SU-DHL-6 (cell line): Measurements from ENCODE around the gene GIPR.

Experiments used
- EZH2phosphoT487 ChIP-seq: fragments of 200-600 bp; sonication (generic), shearing (Covaris generic); conservative IDR thresholded peaks from 2 replicates; pipeline ENCODE4 v1.6.1; 2018; ENCODE audit warnings: mild to moderate bottlenecking, antibody characterized with exemption, low read length, moderate library complexity, mixed read lengths
- TF ChIP-seq, protein P1 (sequence below): fragments of 200-600 bp; sonication (generic); IDR thresholded peaks from one replicate; pipeline ENCODE4 v1.5.1; 2017; ENCODE audit warnings: antibody characterized with exemption, mild to moderate bottlenecking, low read length, moderate library complexity; ENCODE audit not compliant: insufficient read depth, poor library complexity, severe bottlenecking

DNA sequence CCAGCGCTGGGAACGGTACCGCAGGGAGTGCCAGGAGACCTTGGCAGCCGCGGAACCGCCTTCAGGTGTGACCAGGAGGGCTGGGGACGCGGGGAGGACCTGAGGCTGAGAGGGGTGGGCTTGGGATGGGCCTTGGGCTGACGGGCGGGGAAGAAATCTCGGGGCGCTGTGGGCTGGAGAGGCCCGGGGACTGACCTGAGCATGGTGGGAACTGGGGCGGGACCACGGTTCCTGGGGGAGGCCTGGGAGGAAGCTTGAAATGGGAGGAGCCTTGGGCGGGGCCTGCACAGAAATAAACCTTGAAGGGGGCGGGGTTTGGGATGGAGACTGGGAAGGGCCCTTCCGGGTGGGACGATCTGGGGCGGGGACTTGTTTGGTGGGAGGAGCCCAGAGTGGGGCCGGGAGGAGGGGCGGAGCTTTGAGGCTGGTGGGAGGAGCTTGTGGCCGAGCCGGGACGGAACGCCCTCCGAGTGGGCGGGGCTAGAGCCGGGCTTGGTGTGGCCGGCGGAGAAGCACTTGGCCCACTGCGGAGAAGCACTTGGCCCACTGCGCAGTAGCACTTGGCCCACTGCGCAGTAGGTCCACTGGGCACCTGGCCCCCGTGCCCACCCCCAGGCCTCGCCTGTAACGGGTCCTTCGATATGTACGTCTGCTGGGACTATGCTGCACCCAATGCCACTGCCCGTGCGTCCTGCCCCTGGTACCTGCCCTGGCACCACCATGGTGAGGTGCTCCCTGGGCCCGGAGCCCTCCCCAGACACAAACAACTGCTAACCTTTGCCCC lies 2.8 kb downstream of the GIPR start:
- TF ChIP-seq, protein P1, sequence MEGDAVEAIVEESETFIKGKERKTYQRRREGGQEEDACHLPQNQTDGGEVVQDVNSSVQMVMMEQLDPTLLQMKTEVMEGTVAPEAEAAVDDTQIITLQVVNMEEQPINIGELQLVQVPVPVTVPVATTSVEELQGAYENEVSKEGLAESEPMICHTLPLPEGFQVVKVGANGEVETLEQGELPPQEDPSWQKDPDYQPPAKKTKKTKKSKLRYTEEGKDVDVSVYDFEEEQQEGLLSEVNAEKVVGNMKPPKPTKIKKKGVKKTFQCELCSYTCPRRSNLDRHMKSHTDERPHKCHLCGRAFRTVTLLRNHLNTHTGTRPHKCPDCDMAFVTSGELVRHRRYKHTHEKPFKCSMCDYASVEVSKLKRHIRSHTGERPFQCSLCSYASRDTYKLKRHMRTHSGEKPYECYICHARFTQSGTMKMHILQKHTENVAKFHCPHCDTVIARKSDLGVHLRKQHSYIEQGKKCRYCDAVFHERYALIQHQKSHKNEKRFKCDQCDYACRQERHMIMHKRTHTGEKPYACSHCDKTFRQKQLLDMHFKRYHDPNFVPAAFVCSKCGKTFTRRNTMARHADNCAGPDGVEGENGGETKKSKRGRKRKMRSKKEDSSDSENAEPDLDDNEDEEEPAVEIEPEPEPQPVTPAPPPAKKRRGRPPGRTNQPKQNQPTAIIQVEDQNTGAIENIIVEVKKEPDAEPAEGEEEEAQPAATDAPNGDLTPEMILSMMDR: no peak
- no peak for TF ChIP-seq EZH2phosphoT487
